HFF-Myc (cell line): ENCODE measurements around the gene MKRN2OS.

Experiments
- DNase-seq: peaks from one replicate; pipeline ENCODE4 v3.0.0-alpha.2; 2011; ENCODE audit warnings: low read depth; ENCODE audit errors: extremely low read depth
- H3K4me3 ChIP-seq: replicated peaks from 2 replicates; pipeline ENCODE4 v1.5.1; 2011; ENCODE audit warnings: low read depth, mild to moderate bottlenecking, control low read depth, low read length
- TF ChIP-seq, protein P1 (sequence below): IDR thresholded peaks from 2 replicates; pipeline ENCODE4 v1.5.1; 2012; ENCODE audit warnings: mild to moderate bottlenecking, low read depth, low read length, control low read depth; ENCODE audit errors: missing control alignments

Gene MKRN2OS

DNA sequence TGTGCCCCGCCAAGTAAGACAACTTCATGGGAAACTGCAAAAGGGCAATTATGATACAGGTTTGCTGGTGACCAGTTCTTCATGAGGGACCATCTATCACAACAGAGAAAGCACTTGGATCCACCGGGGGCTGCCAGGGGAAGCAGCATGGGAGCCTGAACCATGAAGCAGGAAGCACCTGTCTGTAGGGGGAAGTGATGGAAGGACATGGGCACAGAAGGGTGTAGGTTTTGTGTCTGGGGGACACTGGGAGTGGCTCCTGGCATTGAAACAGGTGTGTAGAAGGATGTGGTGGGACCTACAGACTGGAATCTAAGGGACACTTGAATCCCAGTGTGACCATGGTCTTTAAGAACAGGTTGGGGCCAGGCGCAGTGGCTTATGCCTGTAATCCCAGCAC is 34.2 kb upstream of the MKRN2OS start:
- TF ChIP-seq, protein P1, sequence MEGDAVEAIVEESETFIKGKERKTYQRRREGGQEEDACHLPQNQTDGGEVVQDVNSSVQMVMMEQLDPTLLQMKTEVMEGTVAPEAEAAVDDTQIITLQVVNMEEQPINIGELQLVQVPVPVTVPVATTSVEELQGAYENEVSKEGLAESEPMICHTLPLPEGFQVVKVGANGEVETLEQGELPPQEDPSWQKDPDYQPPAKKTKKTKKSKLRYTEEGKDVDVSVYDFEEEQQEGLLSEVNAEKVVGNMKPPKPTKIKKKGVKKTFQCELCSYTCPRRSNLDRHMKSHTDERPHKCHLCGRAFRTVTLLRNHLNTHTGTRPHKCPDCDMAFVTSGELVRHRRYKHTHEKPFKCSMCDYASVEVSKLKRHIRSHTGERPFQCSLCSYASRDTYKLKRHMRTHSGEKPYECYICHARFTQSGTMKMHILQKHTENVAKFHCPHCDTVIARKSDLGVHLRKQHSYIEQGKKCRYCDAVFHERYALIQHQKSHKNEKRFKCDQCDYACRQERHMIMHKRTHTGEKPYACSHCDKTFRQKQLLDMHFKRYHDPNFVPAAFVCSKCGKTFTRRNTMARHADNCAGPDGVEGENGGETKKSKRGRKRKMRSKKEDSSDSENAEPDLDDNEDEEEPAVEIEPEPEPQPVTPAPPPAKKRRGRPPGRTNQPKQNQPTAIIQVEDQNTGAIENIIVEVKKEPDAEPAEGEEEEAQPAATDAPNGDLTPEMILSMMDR, result no peak
- H3K4me3 ChIP-seq, result no peak overlapping the region
- no peak for DNase-seq

- TF ChIP-seq, protein P1, result no peak
- DNase-seq, result no peak
- no peak overlapping the region for H3K4me3 ChIP-seq
These were observed 33.4 kb upstream of the MKRN2OS start for GRCh38 chr3:12578742-12579141.

- H3K4me3 ChIP-seq, result no peak overlapping the region
- DNase-seq, result no peak
- TF ChIP-seq, protein P1, result no peak
These were observed 32.1 kb upstream of the MKRN2OS start for GRCh38 chr3:12577379-12577778.

DNA sequence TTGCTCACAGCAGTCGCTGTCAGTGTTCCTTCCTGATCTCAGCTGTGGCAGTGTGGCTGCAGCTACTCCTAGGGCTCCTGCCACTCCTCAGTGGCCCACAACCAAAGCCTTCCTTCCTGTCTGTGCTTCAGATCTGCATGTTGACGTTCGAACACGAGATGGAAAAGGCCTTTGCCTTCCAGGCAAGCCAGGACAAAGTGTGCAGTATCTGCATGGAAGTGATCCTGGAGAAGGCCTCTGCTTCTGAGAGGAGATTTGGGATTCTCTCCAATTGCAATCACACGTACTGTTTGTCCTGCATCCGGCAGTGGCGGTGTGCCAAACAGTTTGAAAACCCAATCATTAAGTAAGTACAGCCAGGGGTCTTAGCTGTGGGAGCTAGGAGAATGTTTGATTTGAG is 29.4 kb upstream of the MKRN2OS start:
- no peak for DNase-seq
- TF ChIP-seq, protein P1, result no peak
- no peak overlapping the region for H3K4me3 ChIP-seq

DNA sequence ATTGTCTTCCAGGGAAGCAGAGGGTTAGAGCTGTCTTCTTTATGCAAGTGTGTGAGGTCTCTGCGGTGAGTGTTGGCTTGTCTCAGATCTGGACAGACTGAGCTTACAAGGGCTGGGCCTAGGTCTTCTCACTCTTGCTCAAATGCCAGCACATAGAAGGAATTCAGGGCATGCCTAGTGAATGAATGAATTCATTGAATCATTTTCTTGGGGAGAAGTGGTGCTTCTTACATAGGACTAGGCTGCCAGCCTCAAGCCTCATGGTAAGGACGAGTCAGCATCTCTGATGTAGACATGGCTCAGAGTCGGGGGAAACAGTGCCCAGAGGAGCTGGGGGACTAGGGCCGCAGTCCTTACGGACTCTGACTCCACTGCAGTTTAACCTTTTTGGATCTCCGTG is 28.8 kb upstream of the MKRN2OS start:
- TF ChIP-seq, protein P1, result no peak
- no peak for DNase-seq
- H3K4me3 ChIP-seq, result no peak overlapping the region

DNA sequence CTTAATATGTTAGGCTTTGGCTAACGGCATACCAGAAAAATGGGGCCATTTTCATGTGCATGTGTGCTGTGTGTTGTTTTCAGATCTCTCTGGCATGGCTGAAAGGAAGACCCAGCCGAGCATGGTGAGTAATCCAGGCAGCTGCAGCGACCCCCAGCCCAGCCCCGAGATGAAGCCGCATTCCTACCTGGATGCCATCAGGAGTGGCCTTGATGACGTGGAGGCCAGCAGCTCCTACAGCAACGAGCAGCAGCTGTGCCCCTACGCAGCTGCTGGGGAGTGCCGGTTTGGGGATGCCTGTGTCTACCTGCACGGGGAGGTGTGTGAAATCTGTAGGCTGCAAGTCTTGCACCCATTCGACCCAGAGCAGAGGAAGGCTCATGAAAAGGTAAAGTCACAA is 26.7 kb upstream of the MKRN2OS start:
- DNase-seq, result no peak
- TF ChIP-seq, protein P1, result no peak
- no peak overlapping the region for H3K4me3 ChIP-seq

- no peak overlapping the region for H3K4me3 ChIP-seq
- TF ChIP-seq, protein P1, result no peak
- no peak for DNase-seq
These were observed 24.5 kb upstream of the MKRN2OS start for GRCh38 chr3:12569836-12570235.
